Astrocyte (in vitro differentiated cells and primary cell): ENCODE measurements around the gene CPTP.

Experiments
- EZH2 ChIP-seq: IDR thresholded peaks from 2 replicates; pipeline ENCODE4 v1.6.1; 2012; ENCODE audit warnings: mild to moderate bottlenecking, low read length, inconsistent platforms; ENCODE audit not compliant: insufficient read depth
- TF ChIP-seq, protein P1 (sequence below): IDR thresholded peaks from 2 replicates; pipeline ENCODE4 v1.5.1; 2011; ENCODE audit warnings: low read depth, mild to moderate bottlenecking, inconsistent platforms, low read length, moderate library complexity; ENCODE audit not compliant: insufficient read depth

DNA sequence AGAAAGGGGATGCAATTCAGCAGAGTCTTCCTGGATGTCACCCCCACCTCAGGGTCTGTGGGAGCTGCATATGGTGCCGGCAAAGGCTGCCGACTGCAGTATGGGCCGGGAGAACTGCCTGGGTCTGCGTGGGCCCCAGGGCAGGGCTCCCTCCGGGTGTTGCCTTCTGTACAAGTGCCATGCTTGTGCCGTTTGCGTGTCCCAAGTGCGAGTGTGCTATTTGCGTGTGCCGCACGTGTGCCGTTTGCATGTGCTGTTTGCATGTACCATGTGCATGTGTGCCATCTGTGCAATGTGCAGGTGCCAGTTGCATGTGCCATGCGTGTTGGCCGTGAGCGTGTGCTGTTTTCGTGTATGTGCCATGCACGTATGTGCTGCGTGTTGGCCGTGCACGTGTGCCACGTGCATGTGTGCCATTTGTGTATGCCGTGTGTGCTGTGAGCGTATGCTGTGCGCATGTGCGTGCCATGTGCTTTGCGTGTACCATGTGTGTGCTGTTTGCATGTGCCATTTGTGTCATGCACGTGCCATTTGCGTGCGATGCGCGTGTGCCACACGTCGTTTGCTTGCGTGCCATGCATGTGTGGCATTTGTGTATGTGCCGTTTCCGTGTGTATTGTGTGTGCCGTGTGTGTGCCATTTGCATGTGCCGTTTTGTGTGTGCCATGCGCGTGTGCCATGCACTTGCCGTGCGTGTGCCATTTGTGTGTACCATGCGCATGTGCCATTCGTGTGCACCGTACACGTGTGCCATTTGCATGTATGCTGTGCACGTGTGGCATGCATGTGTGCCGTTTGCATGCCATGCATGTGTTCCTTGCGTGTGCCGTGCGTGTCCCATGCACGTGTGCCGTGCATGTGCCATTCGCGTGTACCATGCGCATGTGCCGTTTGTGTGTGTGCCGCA lies 5.0 kb downstream of the CPTP start:
- TF ChIP-seq, protein P1, sequence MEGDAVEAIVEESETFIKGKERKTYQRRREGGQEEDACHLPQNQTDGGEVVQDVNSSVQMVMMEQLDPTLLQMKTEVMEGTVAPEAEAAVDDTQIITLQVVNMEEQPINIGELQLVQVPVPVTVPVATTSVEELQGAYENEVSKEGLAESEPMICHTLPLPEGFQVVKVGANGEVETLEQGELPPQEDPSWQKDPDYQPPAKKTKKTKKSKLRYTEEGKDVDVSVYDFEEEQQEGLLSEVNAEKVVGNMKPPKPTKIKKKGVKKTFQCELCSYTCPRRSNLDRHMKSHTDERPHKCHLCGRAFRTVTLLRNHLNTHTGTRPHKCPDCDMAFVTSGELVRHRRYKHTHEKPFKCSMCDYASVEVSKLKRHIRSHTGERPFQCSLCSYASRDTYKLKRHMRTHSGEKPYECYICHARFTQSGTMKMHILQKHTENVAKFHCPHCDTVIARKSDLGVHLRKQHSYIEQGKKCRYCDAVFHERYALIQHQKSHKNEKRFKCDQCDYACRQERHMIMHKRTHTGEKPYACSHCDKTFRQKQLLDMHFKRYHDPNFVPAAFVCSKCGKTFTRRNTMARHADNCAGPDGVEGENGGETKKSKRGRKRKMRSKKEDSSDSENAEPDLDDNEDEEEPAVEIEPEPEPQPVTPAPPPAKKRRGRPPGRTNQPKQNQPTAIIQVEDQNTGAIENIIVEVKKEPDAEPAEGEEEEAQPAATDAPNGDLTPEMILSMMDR, result no peak
- no peak for TF ChIP-seq EZH2
